A673 (cell line): Measurements from ENCODE around the gene SLIT3. TPM values are rescaled to one million over a fixed set of nuclear protein-coding genes. Genes with fewer than 3 reads are reported as not detected.

Experiments
- BruUV-seq: library from RNA; stranded (reverse); fragments of 400-500 nt; replicated peaks from 2 replicates; lab custom pipeline; 2021; lab: Mats Ljungman, UMichigan
- CTCF ChIA-PET: fragments of 300-600 bp; sonication (Branson Sonifier 250); formaldehyde crosslinking; loops from one replicate; lab custom pipeline; 2022; ENCODE audit warnings: antibody characterized with exemption; lab: Charles Lee
- POLR2A ChIA-PET: fragments of 300-600 bp; sonication (Branson Sonifier 250); formaldehyde crosslinking; loops from one replicate; lab custom pipeline; 2022; ENCODE audit warnings: antibody characterized with exemption; ENCODE audit not compliant: low non-redundant PET; lab: Charles Lee
- DNase-seq: peaks from one replicate; pipeline ENCODE4 v3.0.0-alpha.2; 2015; ENCODE audit warnings: low spot score
- H3K27ac ChIP-seq: fragments of 200-600 bp; sonication (generic); 2 replicates; pipeline ENCODE4 v1.5.1; 2016; ENCODE audit warnings: mixed run types, low read depth, mild to moderate bottlenecking, mixed read lengths, antibody characterized with exemption, low read length; ENCODE audit not compliant: poor library complexity, severe bottlenecking
- H3K27me3 ChIP-seq: fragments of 200-600 bp; sonication (generic); replicated peaks from 2 replicates; pipeline ENCODE4 v1.6.1; 2017; ENCODE audit warnings: mixed run types, low read depth, mild to moderate bottlenecking, mixed read lengths, antibody characterized with exemption, low read length; ENCODE audit not compliant: insufficient read depth, poor library complexity
- H3K36me3 ChIP-seq: fragments of 200-600 bp; sonication (generic); 2 replicates; pipeline ENCODE4 v1.6.1; 2016; ENCODE audit warnings: mixed run types, mild to moderate bottlenecking, mixed read lengths, antibody characterized with exemption, low read length; ENCODE audit not compliant: insufficient read depth, poor library complexity, severe bottlenecking
- H3K4me1 ChIP-seq: fragments of 200-600 bp; sonication (generic); 2 replicates; pipeline ENCODE4 v1.6.1; 2017; ENCODE audit warnings: mixed run types, mild to moderate bottlenecking, mixed read lengths, antibody characterized with exemption, low read length; ENCODE audit not compliant: insufficient read depth, poor library complexity, severe bottlenecking
- H3K4me3 ChIP-seq: fragments of 200-600 bp; sonication (generic); 2 replicates; pipeline ENCODE4 v1.5.1; 2016; ENCODE audit warnings: low read depth, mixed run types, mild to moderate bottlenecking, mixed read lengths, low read length; ENCODE audit not compliant: poor library complexity, severe bottlenecking
- H3K9me3 ChIP-seq: fragments of 200-600 bp; sonication (generic); 2 replicates; pipeline ENCODE4 v1.6.1; 2016; ENCODE audit warnings: mixed run types, low read depth, mild to moderate bottlenecking, mixed read lengths, antibody characterized with exemption, low read length; ENCODE audit not compliant: poor library complexity, severe bottlenecking
- CTCF ChIP-seq: fragments of 300-800, 200-600 bp; sonication (generic); conservative IDR thresholded peaks from 2 replicates; pipeline ENCODE4 v1.5.1; 2017; ENCODE audit warnings: low read depth, mild to moderate bottlenecking, antibody characterized with exemption, low read length, moderate library complexity, mixed read lengths
- EZH2 ChIP-seq: fragments of 200-600 bp; sonication (generic); IDR thresholded peaks from 2 replicates; pipeline ENCODE4 v1.6.1; 2017; ENCODE audit warnings: borderline replicate concordance, low read depth, mild to moderate bottlenecking, mixed read lengths, antibody characterized with exemption, low read length; ENCODE audit not compliant: poor library complexity, severe bottlenecking
- intact Hi-C: fragments of 100-400 bp; cut with micrococcal nuclease; formaldehyde crosslinking; loops from one replicate; pipeline ENCODE4 v1.10.0; 2022; ENCODE audit not compliant: unreplicated experiment
- total RNA-seq: library from RNA; stranded (reverse); gene quantifications from 2 replicates; pipeline ENCODE4 v1.2.3, GENCODE V29; 2021

The SLIT3 gene
- total RNA-seq, 1 experiment from 2014 or later = not detected

GRCh38 chr5:169027501-169028061 lies 273.4 kb downstream of the SLIT3 start:
- TF ChIP-seq EZH2 (no peak), CTCF (no peak)
- H3K9me3 ChIP-seq = no peaks in the 10 kb centered on the region
- CTCF ChIA-PET = interaction anchor here (0.5 kb wide), 1 partner anchor 207 kb away, joined by 5 read pairs; no protein-coding TSS in a partner anchor
- no TSS peak for BruUV-seq
- H3K36me3 ChIP-seq = no peaks in the 10 kb centered on the region
- no peak overlapping the region for H3K27ac ChIP-seq
- no peak for DNase-seq
- intact Hi-C loops = no loop called here
- peaks cover 36% of the 10 kb centered on the region for H3K27me3 ChIP-seq
- H3K4me3 ChIP-seq = no peak overlapping the region
- POLR2A ChIA-PET = no interaction called here
- no peaks in the 10 kb centered on the region for H3K4me1 ChIP-seq

GRCh38 chr5:169025491-169025890 lies 275.4 kb downstream of the SLIT3 start:
- CTCF ChIA-PET = no interaction called here
- POLR2A ChIA-PET = interaction anchor here (0.7 kb wide), 1 partner anchor 248 kb away, joined by 5 read pairs; no protein-coding TSS in a partner anchor
- no peaks in the 10 kb centered on the region for H3K4me1 ChIP-seq

GRCh38 chr5:169024421-169024820 lies 276.5 kb downstream of the SLIT3 start:
- CTCF ChIA-PET = no interaction called here
- POLR2A ChIA-PET = no interaction called here
- DNase-seq = no peak
- Histone ChIP-seq H3K4me3 (no peak overlapping the region), H3K9me3 (no peaks in the 10 kb centered on the region), H3K27me3 (peaks cover 33% of the 10 kb centered on the region), H3K27ac (no peak overlapping the region), H3K4me1 (no peaks in the 10 kb centered on the region), H3K36me3 (no peaks in the 10 kb centered on the region)
- no peak for TF ChIP-seq CTCF
- no peak for TF ChIP-seq EZH2
- intact Hi-C loops = no loop called here
- no TSS peak for BruUV-seq

More at GRCh38 chr5:169025491-169025890, 275.4 kb downstream of the SLIT3 start:
- Histone ChIP-seq H3K27me3 (peaks cover 29% of the 10 kb centered on the region), H3K9me3 (no peaks in the 10 kb centered on the region), H3K4me3 (no peak overlapping the region), H3K27ac (no peak overlapping the region), H3K36me3 (no peaks in the 10 kb centered on the region)
- TF ChIP-seq CTCF (no peak), EZH2 (no peak)
- intact Hi-C loops = no loop called here
- no TSS peak for BruUV-seq
- DNase-seq = no peak
